GM10266 (cell line): Measurements from ENCODE around the gene MT1B.

Experiments used
- DNase-seq: peaks from one replicate; pipeline ENCODE4 v3.0.0; 2012; ENCODE audit errors: extremely low spot score
- CTCF ChIP-seq: IDR thresholded peaks from 2 replicates; pipeline ENCODE4 v1.5.1; 2012; ENCODE audit warnings: mild to moderate bottlenecking, low read depth; ENCODE audit not compliant: control insufficient read depth, insufficient read depth; ENCODE audit errors: missing control alignments

MT1B gene

GRCh38 chr16:56651586-56651985 is at the start of gene MT1B:
Gene MT1B (plus strand): TSS chr16:56651886. CDS start chr16:56651954, 68 bp downstream.
- no peak for DNase-seq
- TF ChIP-seq CTCF, result no peak

- peak; percentile 27 for TF ChIP-seq CTCF
- no peak for DNase-seq
Observed at GRCh38 chr16:56603589-56603988, 48.1 kb upstream of the MT1B start.

GRCh38 chr16:56604966-56605365 is 46.7 kb upstream of the MT1B start:
- no peak for TF ChIP-seq CTCF

GRCh38 chr16:56605475-56605874 is 46.2 kb upstream of the MT1B start:
- no peak for DNase-seq
- no peak for TF ChIP-seq CTCF

More at GRCh38 chr16:56604966-56605365, 46.7 kb upstream of the MT1B start:
- no peak for DNase-seq

GRCh38 chr16:56606071-56606475 is 45.6 kb upstream of the MT1B start:
- TF ChIP-seq CTCF, result no peak
- DNase-seq, result no peak

GRCh38 chr16:56606476-56607108 is 45.1 kb upstream of the MT1B start:
- DNase-seq, result no peak
- TF ChIP-seq CTCF, result no peak

GRCh38 chr16:56607109-56607618 is 44.5 kb upstream of the MT1B start:
- DNase-seq, result no peak

More at GRCh38 chr16:56607109-56607618, 44.5 kb upstream of the MT1B start:
- no peak for TF ChIP-seq CTCF
